GM18511 (cell line): Measurements from ENCODE around the gene NADSYN1.

Experiments
- ATAC-seq: cut with Tn5 transposase; IDR thresholded peaks from one replicate; pipeline ENCODE4 v1.9.1; 2021; ENCODE audit warnings: mild to moderate bottlenecking, moderate library complexity; ENCODE audit not compliant: unreplicated experiment

NADSYN1 gene

DNA sequence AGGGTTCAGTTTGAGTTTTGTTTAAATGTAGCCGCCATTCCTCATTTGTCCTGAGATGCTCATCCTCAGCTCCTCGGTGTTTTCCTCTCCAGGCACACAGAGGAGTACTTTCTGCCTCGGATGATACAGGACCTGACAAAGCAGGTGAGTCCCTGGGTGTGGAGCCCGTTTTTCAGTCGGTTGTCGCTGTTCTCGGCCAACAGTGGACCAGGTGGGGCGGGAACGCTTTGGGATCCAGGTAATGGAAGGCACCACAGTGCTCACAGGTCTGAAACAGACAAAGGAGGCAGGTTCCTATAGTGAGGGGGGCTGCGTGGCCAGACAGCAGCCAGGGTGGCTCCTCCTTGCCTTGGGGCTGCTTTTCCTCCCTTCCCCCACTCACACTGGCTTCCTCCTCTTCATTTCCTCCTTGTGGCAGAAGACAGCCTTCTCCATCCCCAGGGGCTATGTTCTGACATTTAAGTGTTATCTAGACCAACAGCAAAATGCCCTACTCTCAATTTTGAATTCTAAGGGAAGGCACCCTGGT, 19.4 kb downstream of the NADSYN1 start:
- ATAC-seq: no peak

- no peak for ATAC-seq
These were observed 20.2 kb downstream of the NADSYN1 start for GRCh38 chr11:71472941-71473792.

DNA sequence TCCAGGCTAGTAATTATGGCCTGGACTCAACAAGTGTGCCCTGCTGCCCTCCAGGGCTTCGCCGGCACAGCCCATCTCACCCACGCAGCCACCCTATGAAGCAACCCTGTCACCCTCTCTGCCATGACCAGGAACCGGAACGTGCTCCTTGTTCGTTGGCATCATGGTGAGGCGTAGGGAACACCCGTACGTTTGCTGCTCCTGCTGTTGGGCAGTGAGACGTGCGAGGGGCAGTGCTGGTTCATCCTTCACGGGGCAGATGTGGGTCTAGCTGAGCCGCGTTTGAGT, 20.7 kb downstream of the NADSYN1 start:
- no peak for ATAC-seq

GRCh38 chr11:71474141-71474770, 21.3 kb downstream of the NADSYN1 start:
- ATAC-seq: no peak

GRCh38 chr11:71474771-71475483, 21.9 kb downstream of the NADSYN1 start:
- ATAC-seq: no peak

DNA sequence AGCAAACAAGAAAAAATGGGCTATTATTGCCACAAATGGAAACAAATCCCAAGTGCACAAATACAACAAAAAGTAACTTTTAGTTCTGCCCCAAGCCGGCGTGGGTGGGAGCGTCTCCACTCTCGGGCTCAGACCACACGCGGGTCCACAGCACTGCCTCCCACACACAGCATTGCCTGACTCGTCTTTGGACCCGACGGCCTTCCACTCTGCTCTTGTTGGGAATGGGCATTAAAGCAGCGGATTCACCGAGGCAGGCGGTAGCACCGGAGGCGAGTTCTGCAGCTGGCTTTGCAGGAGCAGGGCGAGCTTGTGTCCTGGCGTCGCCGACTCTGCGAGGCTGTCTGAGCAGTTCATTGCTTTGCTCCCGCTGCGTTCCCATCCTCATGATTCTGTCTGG, 23.0 kb downstream of the NADSYN1 start:
- ATAC-seq: no peak

- ATAC-seq: no peak
These were observed 24.1 kb downstream of the NADSYN1 start for GRCh38 chr11:71476926-71477640.

DNA sequence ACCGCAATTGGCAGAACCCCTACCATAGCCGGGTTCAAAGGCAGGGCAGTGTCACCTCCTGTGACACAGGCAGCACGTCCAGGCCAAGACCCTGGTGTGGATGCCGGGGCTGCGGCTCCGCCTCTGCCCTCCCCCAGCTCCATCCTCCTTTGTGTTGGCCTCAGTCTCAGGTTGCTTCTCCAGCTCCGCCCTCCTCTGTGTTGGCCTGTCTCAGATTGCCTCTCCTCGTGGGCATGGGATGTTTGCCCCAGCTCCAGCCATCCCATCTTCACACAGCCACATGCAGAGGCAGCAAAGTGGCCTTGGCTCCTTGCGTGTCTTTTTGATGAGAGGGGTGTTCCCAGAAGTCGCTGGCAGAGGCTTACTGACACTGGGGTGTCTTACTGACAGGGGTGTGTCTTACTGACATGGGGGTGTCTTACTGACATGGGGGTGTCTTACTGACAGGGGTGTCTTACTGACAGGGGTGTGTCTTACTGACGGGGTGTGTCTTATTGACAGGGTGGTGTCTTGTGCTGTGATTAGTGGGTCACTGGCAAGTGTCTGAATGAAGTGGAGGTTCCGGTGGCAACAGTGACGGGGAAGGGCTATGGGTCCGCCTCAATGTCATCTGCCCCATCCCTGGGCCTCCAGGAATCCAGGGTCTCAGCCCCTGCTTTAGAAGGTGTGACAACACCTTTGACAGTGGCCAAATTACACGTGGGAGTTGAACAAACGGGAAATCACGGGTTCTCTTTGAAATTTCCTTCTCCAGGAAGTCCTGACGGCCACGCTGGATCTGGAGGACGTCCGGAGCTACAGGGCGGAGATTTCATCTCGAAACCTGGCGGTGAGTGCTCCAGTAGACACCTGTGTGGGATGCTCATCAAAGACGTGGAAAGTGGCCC, 24.9 kb downstream of the NADSYN1 start:
- ATAC-seq: no peak

DNA sequence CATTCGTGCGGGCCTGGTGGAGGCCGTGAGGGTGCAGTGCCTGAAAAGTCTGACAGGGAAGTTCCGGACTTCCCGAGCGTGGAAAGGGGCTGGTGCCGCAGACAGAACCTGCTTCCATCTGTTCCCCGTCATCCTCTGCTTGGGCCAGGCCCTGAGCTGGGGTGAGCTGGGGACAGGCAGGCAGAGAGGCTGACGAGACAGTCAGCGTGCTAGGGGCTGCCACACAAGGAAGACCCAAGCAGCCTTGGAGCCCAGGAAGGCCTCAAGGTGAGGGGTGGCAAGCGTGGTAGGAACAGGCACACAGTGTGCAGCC, 25.5 kb downstream of the NADSYN1 start:
- ATAC-seq: no peak

DNA sequence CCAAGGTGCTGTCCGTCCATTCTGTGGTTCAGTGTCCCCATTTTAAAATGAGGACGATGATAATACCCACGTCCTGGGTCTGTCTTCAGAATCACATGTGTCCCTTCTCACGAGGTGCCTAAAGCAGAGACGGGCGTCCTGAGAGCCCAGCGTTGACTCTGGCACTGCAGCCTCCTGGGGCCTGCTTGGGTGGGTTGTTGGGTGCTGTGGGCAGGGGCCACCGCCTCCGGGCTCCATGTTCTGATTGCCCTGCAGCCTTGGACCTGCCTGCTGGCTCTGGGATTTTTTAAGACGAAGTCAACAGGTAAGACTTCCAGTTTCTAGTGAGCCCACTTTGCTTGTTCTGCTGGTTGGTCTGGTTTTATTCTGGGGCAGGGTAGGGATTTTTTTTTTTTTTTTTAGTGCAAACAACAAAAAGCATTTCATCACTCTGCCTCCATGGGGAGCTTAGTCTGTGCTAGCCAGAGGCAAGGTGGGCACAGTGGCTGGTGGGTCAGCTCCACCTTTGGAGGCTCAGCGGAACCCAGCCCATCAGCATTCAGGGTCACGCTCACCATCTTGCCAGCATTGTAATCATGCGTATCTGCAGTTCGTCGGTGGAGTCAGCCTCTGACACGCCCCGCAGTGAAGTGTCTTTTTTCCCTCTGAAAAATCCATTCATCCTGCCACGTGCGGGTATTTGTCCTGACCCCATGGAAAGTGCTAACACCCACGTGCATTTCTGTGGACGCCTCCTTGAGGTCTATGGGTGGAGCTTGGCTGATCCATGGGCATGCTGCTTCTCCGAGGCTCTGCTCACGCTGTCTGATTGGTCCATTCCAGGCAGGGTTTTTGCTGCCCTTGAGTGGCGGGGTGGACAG, 28.3 kb downstream of the NADSYN1 start:
- no peak for ATAC-seq

- no peak for ATAC-seq
These were observed 29.2 kb downstream of the NADSYN1 start for GRCh38 chr11:71482216-71482615.

DNA sequence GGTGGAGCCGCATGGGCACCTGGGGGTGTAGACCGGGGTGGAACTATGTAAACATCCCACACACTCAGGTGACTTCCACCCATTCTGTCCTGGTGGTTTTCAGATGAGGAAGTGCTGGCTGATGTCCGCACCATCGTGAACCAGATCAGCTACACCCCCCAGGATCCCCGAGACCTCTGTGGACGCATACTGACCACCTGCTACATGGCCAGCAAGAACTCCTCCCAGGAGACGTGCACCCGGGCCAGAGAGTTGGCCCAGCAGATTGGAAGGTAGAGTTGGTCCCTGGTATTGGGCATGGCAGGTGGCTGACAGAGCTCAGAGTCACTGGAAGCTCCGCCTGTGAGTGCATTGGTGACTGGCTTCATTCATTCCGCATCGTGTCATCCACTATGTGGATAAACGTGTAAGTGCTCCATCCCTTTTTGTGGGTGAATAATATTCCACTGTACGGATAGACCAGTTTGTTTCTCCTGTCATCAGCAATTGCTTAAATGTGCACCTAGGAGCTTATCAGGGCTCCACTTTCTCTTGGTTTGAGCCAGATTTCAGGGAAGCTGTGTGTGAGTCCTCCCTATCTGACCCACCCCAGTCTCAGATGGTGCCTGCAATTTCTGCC, 29.9 kb downstream of the NADSYN1 start:
- ATAC-seq: no peak

GRCh38 chr11:71483692-71484091, 30.7 kb downstream of the NADSYN1 start:
- ATAC-seq: no peak

DNA sequence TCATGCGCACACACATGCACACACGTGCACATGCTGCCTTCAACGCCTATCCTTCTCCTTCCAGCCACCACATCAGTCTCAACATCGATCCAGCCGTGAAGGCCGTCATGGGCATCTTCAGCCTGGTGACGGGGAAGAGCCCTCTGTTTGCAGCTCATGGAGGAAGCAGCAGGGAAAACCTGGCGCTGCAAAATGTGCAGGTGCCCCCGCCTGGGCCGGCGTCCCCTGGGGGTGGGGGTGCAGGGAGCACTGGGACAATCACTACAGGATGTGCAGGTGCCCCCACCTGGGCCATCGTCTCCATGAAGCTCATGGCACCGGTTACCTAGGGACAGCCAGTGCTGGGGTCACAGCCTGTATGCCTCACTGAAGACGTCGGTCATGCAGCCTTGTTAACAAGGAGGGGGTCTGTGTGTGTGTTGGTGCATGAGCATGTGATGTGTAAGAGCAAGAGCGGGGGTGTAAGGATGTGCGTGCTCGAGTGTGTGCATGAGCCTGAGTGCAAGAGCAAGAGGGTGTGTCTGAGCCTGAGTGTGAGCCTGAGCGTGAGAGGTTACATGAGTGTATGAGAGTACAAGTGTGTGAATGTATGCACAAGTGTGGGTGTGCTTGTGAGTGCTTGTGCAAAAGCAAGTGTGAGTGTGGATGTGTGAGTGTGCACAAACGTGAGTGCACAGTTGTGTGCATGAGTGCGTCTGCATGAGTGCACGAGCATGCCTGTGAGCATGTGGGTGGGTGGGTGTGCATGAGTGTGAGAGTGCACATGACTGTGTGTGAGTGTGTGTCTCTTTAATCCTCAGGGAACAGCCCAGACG, 31.5 kb downstream of the NADSYN1 start:
- ATAC-seq: no peak

DNA sequence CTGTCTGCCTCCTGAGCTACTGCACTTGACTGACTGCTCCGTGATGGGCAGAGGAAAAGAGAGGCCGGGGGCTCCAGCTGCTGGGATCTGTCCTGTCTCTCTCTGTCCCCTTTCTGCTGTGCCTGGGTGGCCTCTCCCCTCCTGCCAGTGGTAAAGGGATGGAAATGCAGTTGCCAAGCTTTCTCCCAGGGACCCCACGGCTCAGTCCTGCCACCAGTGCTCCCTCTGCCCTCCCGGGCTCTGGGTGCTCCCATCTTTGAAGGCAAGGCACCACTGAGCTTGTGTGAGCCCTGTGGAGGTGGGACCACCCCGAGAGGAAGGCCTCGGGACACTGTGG, 32.0 kb downstream of the NADSYN1 start:
- ATAC-seq: no peak

GRCh38 chr11:71485466-71485865, 32.5 kb downstream of the NADSYN1 start:
- ATAC-seq: no peak

DNA sequence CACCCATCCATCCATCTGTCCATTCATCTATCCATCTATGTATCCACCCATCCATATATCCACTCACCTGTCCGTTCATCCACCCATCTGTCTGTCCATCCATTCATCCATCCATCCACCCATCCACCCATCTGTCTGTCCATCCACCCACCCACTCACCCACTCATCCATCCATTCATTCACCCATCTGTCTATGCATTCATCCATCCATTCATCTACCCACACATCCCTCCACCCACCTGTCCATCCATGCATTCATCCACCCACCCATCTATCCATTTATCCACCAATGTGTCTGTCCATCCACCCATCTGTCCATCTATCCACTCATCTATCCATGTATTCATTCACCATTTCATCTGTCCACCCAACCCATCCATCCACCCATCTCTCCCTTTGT, 33.3 kb downstream of the NADSYN1 start:
- ATAC-seq: no peak

GRCh38 chr11:71488681-71489270, 35.8 kb downstream of the NADSYN1 start:
- ATAC-seq: no peak
